ENCODE data around the gene MLST8.

DNA sequence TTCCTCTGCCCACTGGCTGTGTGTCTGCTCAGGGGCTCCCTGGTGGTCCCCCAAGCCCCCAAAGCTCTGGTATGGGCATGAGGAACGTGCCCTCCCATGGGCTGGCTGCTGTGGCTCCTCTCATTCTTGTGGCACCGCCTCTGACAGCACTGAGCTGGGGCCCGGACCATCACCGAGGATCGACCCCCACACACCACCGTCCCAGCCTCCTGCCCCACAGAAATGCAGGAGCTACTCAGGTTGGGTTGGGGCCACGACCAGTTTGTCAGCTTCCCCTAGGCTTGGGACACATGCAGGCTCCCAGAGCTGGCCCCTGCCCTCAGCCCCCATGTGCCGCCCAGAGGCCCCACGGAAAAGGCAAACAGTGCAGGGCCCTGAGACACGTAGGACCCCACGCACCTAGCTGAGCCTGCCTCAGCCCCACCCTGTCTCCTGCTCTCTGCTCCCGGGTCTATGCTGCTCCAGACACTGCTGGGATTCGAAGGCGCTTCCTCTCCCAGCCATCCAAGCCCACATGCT, 5.6 kb upstream of the MLST8 start:
- TF ChIP-seq CTCF (IDR thresholded peaks at IDR 0.05) = no peak
- no peak for TF ChIP-seq POLR2A (IDR thresholded peaks at IDR 0.05)

Data from ovary (tissue), 3 donors.